ENCODE data around the gene PPP1R36. TPM values are rescaled to one million over a fixed set of nuclear protein-coding genes. Genes with fewer than 3 reads are reported as not detected.

The PPP1R36 gene
- total and polyA plus RNA-seq, 5 donors, result 0.44 to 1.3 (median 0.60) TPM

- Histone ChIP-seq H3K4me1 (ENCODE audit: control insufficient read depth, insufficient read depth, low read length) (peaks cover 2% of the 10 kb centered on the region), H3K27ac (ENCODE audit: low read length) (peak overlapping the region; percentile 81)
- intact Hi-C loops (cut with DNase I), result no loop called here
Observed at GRCh38 chr14:64572386-64573104, 22.8 kb downstream of the PPP1R36 start.

GRCh38 chr14:64573109-64573508, 23.3 kb downstream of the PPP1R36 start:
- H3K27ac ChIP-seq (ENCODE audit: low read length), result peak overlapping the region; percentile 68
- WGBS, result 77% methylated on average over 3 of the region's 3 CpGs
- H3K4me1 ChIP-seq (ENCODE audit: control insufficient read depth, insufficient read depth, low read length), result peaks cover 2% of the 10 kb centered on the region
- H3K9me3 ChIP-seq (ENCODE audit: control insufficient read depth, low read length), result no peaks in the 10 kb centered on the region
- intact Hi-C loops (cut with DNase I), result no loop called here
- no peaks in the 10 kb centered on the region for H3K27me3 ChIP-seq (ENCODE audit: control insufficient read depth, insufficient read depth)
- peak in 1 of 2 donors; percentile 58 for ATAC-seq
- H3K4me3 ChIP-seq (ENCODE audit: low read length), result no peak overlapping the region
- no peak for DNase-seq

More at GRCh38 chr14:64572386-64573104, 22.8 kb downstream of the PPP1R36 start:
- no peaks in the 10 kb centered on the region for H3K9me3 ChIP-seq (ENCODE audit: control insufficient read depth, low read length)
- H3K4me3 ChIP-seq (ENCODE audit: low read length), result no peak overlapping the region
- peak; percentile 33 to 44 for ATAC-seq
- peak in 2 of 3 donors; percentile 23 to 65 for DNase-seq
- H3K27me3 ChIP-seq (ENCODE audit: control insufficient read depth, insufficient read depth), result no peaks in the 10 kb centered on the region

- H3K9me3 ChIP-seq (ENCODE audit: control insufficient read depth, low read length), result no peaks in the 10 kb centered on the region
- no peaks in the 10 kb centered on the region for H3K27me3 ChIP-seq (ENCODE audit: control insufficient read depth, insufficient read depth)
- H3K4me1 ChIP-seq (ENCODE audit: control insufficient read depth, insufficient read depth, low read length), result peaks cover 2% of the 10 kb centered on the region
- DNase-seq (no peak), ATAC-seq (no peak)
- H3K27ac ChIP-seq (ENCODE audit: low read length), result no peak overlapping the region
- 87% methylated on average over 6 of the region's 6 CpGs for WGBS
- intact Hi-C loops (cut with DNase I), result no loop called here
- no peak overlapping the region for H3K4me3 ChIP-seq (ENCODE audit: low read length)
Observed at GRCh38 chr14:64574371-64575107, 24.8 kb downstream of the PPP1R36 start.

- no peak for DNase-seq
- WGBS, result 86% methylated on average over 5 of the region's 5 CpGs
- Histone ChIP-seq H3K27ac (ENCODE audit: low read length) (no peak overlapping the region), H3K4me3 (ENCODE audit: low read length) (no peak overlapping the region), H3K4me1 (ENCODE audit: control insufficient read depth, insufficient read depth, low read length) (peaks cover 2% of the 10 kb centered on the region), H3K27me3 (ENCODE audit: control insufficient read depth, insufficient read depth) (no peaks in the 10 kb centered on the region), H3K9me3 (ENCODE audit: control insufficient read depth, low read length) (no peaks in the 10 kb centered on the region)
- ATAC-seq, result no peak
- intact Hi-C loops (cut with DNase I), result no loop called here
Observed at GRCh38 chr14:64577211-64577610, 27.4 kb downstream of the PPP1R36 start.

GRCh38 chr14:64580467-64580866, 30.7 kb downstream of the PPP1R36 start:
- no peak overlapping the region for H3K4me3 ChIP-seq (ENCODE audit: low read length)
- ATAC-seq, result no peak
- WGBS, result 73% methylated on average over 7 of the region's 7 CpGs
- no peaks in the 10 kb centered on the region for H3K4me1 ChIP-seq (ENCODE audit: control insufficient read depth, insufficient read depth, low read length)
- DNase-seq, result no peak
- no peaks in the 10 kb centered on the region for H3K27me3 ChIP-seq (ENCODE audit: control insufficient read depth, insufficient read depth)
- no peaks in the 10 kb centered on the region for H3K9me3 ChIP-seq (ENCODE audit: control insufficient read depth, low read length)
- H3K27ac ChIP-seq (ENCODE audit: low read length), result no peak overlapping the region
- intact Hi-C loops (cut with DNase I), result no loop called here

GRCh38 chr14:64581363-64581762, 31.6 kb downstream of the PPP1R36 start:
- ATAC-seq, result no peak
- Histone ChIP-seq H3K27ac (ENCODE audit: low read length) (no peak overlapping the region), H3K27me3 (ENCODE audit: control insufficient read depth, insufficient read depth) (no peaks in the 10 kb centered on the region), H3K4me3 (ENCODE audit: low read length) (no peak overlapping the region), H3K9me3 (ENCODE audit: control insufficient read depth, low read length) (no peaks in the 10 kb centered on the region), H3K4me1 (ENCODE audit: control insufficient read depth, insufficient read depth, low read length) (no peaks in the 10 kb centered on the region)
- no peak for DNase-seq
- 60% methylated on average over 2 of the region's 2 CpGs for WGBS
- intact Hi-C loops (cut with DNase I), result no loop called here

GRCh38 chr14:64581817-64582216, 32.1 kb downstream of the PPP1R36 start:
- intact Hi-C loops (cut with DNase I), result no loop called here
- Histone ChIP-seq H3K4me1 (ENCODE audit: control insufficient read depth, insufficient read depth, low read length) (no peaks in the 10 kb centered on the region), H3K27me3 (ENCODE audit: control insufficient read depth, insufficient read depth) (no peaks in the 10 kb centered on the region), H3K9me3 (ENCODE audit: control insufficient read depth, low read length) (no peaks in the 10 kb centered on the region), H3K27ac (ENCODE audit: low read length) (no peak overlapping the region), H3K4me3 (ENCODE audit: low read length) (no peak overlapping the region)
- 69% methylated on average over 5 of the region's 5 CpGs for WGBS
- ATAC-seq, result no peak
- no peak for DNase-seq

- Histone ChIP-seq H3K4me3 (ENCODE audit: low read length) (no peak overlapping the region), H3K27me3 (ENCODE audit: control insufficient read depth, insufficient read depth) (no peaks in the 10 kb centered on the region), H3K27ac (ENCODE audit: low read length) (no peak overlapping the region), H3K9me3 (ENCODE audit: control insufficient read depth, low read length) (no peaks in the 10 kb centered on the region), H3K4me1 (ENCODE audit: control insufficient read depth, insufficient read depth, low read length) (no peaks in the 10 kb centered on the region)
- ATAC-seq, result no peak
- intact Hi-C loops (cut with DNase I), result no loop called here
- 98% methylated on average over 1 of the region's 1 CpG for WGBS
- DNase-seq, result no peak
Observed at GRCh38 chr14:64584190-64584589, 34.4 kb downstream of the PPP1R36 start.

- no peaks in the 10 kb centered on the region for H3K4me1 ChIP-seq (ENCODE audit: control insufficient read depth, insufficient read depth, low read length)
- intact Hi-C loops (cut with DNase I), result no loop called here
Observed at GRCh38 chr14:64591809-64592208, 42.0 kb downstream of the PPP1R36 start.

GRCh38 chr14:64594438-64594837, 44.7 kb downstream of the PPP1R36 start:
- ATAC-seq (no peak), DNase-seq (no peak)
- intact Hi-C loops (cut with DNase I), result no loop called here
- H3K9me3 ChIP-seq (ENCODE audit: control insufficient read depth, low read length), result no peaks in the 10 kb centered on the region
- no peak overlapping the region for H3K27ac ChIP-seq (ENCODE audit: low read length)
- no peaks in the 10 kb centered on the region for H3K27me3 ChIP-seq (ENCODE audit: control insufficient read depth, insufficient read depth)
- H3K4me3 ChIP-seq (ENCODE audit: low read length), result no peak overlapping the region
- no peaks in the 10 kb centered on the region for H3K4me1 ChIP-seq (ENCODE audit: control insufficient read depth, insufficient read depth, low read length)
- 86% methylated on average over 2 of the region's 2 CpGs for WGBS

More at GRCh38 chr14:64591809-64592208, 42.0 kb downstream of the PPP1R36 start:
- no peak overlapping the region for H3K27ac ChIP-seq (ENCODE audit: low read length)
- ATAC-seq (no peak), DNase-seq (no peak)
- H3K4me3 ChIP-seq (ENCODE audit: low read length), result no peak overlapping the region
- 66% methylated on average over 3 of the region's 3 CpGs for WGBS
- H3K27me3 ChIP-seq (ENCODE audit: control insufficient read depth, insufficient read depth), result no peaks in the 10 kb centered on the region
- H3K9me3 ChIP-seq (ENCODE audit: control insufficient read depth, low read length), result no peaks in the 10 kb centered on the region

- Histone ChIP-seq H3K4me1 (ENCODE audit: control insufficient read depth, insufficient read depth, low read length) (no peaks in the 10 kb centered on the region), H3K4me3 (ENCODE audit: low read length) (no peak overlapping the region), H3K27ac (ENCODE audit: low read length) (no peak overlapping the region), H3K9me3 (ENCODE audit: control insufficient read depth, low read length) (no peaks in the 10 kb centered on the region), H3K27me3 (ENCODE audit: control insufficient read depth, insufficient read depth) (no peaks in the 10 kb centered on the region)
- 59% methylated on average over 4 of the region's 4 CpGs for WGBS
- intact Hi-C loops (cut with DNase I), result no loop called here
- DNase-seq (no peak), ATAC-seq (no peak)
Observed at GRCh38 chr14:64598404-64598803, 48.6 kb downstream of the PPP1R36 start.
